HepG2 (cell line): ENCODE measurements around the gene LRRC10. TPM values are rescaled to one million over a fixed set of nuclear protein-coding genes. Genes with fewer than 3 reads are reported as not detected.

Experiments used
- ATF6 ChIP-seq: sonication (generic); formaldehyde crosslinking; conservative IDR thresholded peaks from 2 replicates; pipeline ENCODE4 v1.4.0; 2020; ENCODE audit warnings: missing genetic modification reagents
- CHD4 ChIP-seq: fragments of 200-600 bp; sonication (generic); IDR thresholded peaks from 2 replicates; pipeline ENCODE4 v1.7.0; 2017; ENCODE audit warnings: mild to moderate bottlenecking, low read length, borderline replicate concordance
- ETV5 ChIP-seq: IDR thresholded peaks from 2 replicates; pipeline ENCODE4 v1.6.1; 2018; ENCODE audit warnings: missing biosample characterization, missing genetic modification reagents, inconsistent platforms, borderline replicate concordance
- FOXA3 ChIP-seq: IDR thresholded peaks from 2 replicates; pipeline ENCODE4 v1.6.1; 2016; ENCODE audit warnings: missing genetic modification reagents, missing compliant biosample characterization
- FOXP4 ChIP-seq: sonication (generic); formaldehyde crosslinking; IDR thresholded peaks from 2 replicates; pipeline ENCODE4 v1.4.0; 2020; ENCODE audit warnings: missing genetic modification reagents
- MTA3 ChIP-seq: sonication (generic); formaldehyde crosslinking; IDR thresholded peaks from 2 replicates; pipeline ENCODE4 v1.4.0; 2020; ENCODE audit warnings: missing genetic modification reagents
- NONO ChIP-seq, 2 experiments: fragments of 450-650 bp in 1 of 2; sonication (generic) in 1 of 2; formaldehyde crosslinking in 1 of 2; IDR thresholded peaks in 1 of 2; conservative IDR thresholded peaks in 1 of 2; 2 replicates each; pipeline versions ENCODE4 v1.6.1 to v1.8.0; 2017 to 2022; ENCODE audit warnings: mild to moderate bottlenecking in 1 of 2, missing genetic modification reagents in 1 of 2, moderate library complexity in 1 of 2
- NR1H2 ChIP-seq: sonication (generic); formaldehyde crosslinking; IDR thresholded peaks from 2 replicates; pipeline ENCODE4 v1.8.1; 2022; ENCODE audit warnings: low read depth, missing genetic modification reagents, borderline replicate concordance
- SMYD3 ChIP-seq: sonication (generic); formaldehyde crosslinking; IDR thresholded peaks from 2 replicates; pipeline ENCODE4 v1.8.1; 2023; ENCODE audit warnings: mild to moderate bottlenecking, missing genetic modification reagents
- SOX6 ChIP-seq, 2 experiments: fragments of 450-650 bp in 1 of 2; sonication (generic) in 1 of 2; formaldehyde crosslinking in 1 of 2; IDR thresholded peaks; 2 replicates each; pipeline versions ENCODE4 v1.4.0 to v1.6.1; 2017 to 2020; ENCODE audit warnings: antibody characterized with exemption in 1 of 2, mild to moderate bottlenecking in 1 of 2, missing genetic modification reagents in 1 of 2
- TCF12 ChIP-seq, 2 experiments: fragments of 450-650 bp in 1 of 2; sonication (generic) in 1 of 2; formaldehyde crosslinking in 1 of 2; IDR thresholded peaks; 2 replicates each; pipeline versions ENCODE4 v1.6.1 to v1.8.0; 2017 to 2022; ENCODE audit warnings: antibody characterized with exemption in 1 of 2, mild to moderate bottlenecking in 1 of 2, missing genetic modification reagents in 1 of 2, moderate library complexity in 1 of 2
- THRA ChIP-seq: sonication (generic); formaldehyde crosslinking; IDR thresholded peaks from 2 replicates; pipeline ENCODE4 v1.4.0; 2020; ENCODE audit warnings: missing genetic modification reagents, borderline replicate concordance
- WIZ ChIP-seq: sonication (generic); formaldehyde crosslinking; IDR thresholded peaks from 2 replicates; pipeline ENCODE4 v1.5.1; 2020; ENCODE audit warnings: mild to moderate bottlenecking, missing genetic modification reagents
- YY1 ChIP-seq: IDR thresholded peaks from 2 replicates; pipeline ENCODE4 v1.6.1; 2011; ENCODE audit warnings: low read length, low read depth, moderate library complexity, mild to moderate bottlenecking; ENCODE audit not compliant: insufficient read depth, insufficient replicate concordance
- ZBTB20 ChIP-seq: sonication (generic); formaldehyde crosslinking; IDR thresholded peaks from 2 replicates; pipeline ENCODE4 v1.8.1; 2023; ENCODE audit warnings: missing genetic modification reagents, low read depth, mild to moderate bottlenecking, borderline replicate concordance
- ZNF207 ChIP-seq: fragments of 450-650 bp; IDR thresholded peaks from 2 replicates; pipeline ENCODE4 v1.6.1; 2016; ENCODE audit warnings: antibody characterized with exemption, borderline replicate concordance
- ZNF558 ChIP-seq: sonication (generic); formaldehyde crosslinking; IDR thresholded peaks from 2 replicates; pipeline ENCODE4 v1.9.0; 2022; ENCODE audit warnings: mild to moderate bottlenecking, missing genetic modification reagents, borderline replicate concordance
- ZNF605 ChIP-seq: sonication (generic); formaldehyde crosslinking; IDR thresholded peaks from 2 replicates; pipeline ENCODE4 v1.8.0; 2022; ENCODE audit warnings: mild to moderate bottlenecking, missing genetic modification reagents
- ZNF607 ChIP-seq: sonication (generic); formaldehyde crosslinking; IDR thresholded peaks from 2 replicates; pipeline ENCODE4 v1.5.1; 2020; ENCODE audit warnings: missing genetic modification reagents, mild to moderate bottlenecking, borderline replicate concordance
- ZNF614 ChIP-seq: IDR thresholded peaks from 2 replicates; pipeline ENCODE4 v1.6.1; 2018; ENCODE audit warnings: missing biosample characterization, missing genetic modification reagents, inconsistent platforms, borderline replicate concordance
- ZNF629 ChIP-seq: sonication (generic); formaldehyde crosslinking; conservative IDR thresholded peaks from 2 replicates; pipeline ENCODE4 v1.5.0; 2020; ENCODE audit warnings: missing genetic modification reagents
- ZNF772 ChIP-seq: sonication (generic); formaldehyde crosslinking; IDR thresholded peaks from 2 replicates; pipeline ENCODE4 v1.5.0; 2020; ENCODE audit warnings: mild to moderate bottlenecking, missing genetic modification reagents
- polyA plus RNA-seq, 8 experiments: library from polyadenylated mRNA; depleted of rRNA in 3 of 8; stranded (reverse) in 7 of 8; unstranded in 1 of 8; fragments of >200 nt; fragmentation: Illumina TruSeq in 4 of 8; extraction: Trizol in 4 of 8; gene quantifications; 2 replicates each; pipeline versions ENCODE4 v1.2.1 to v1.2.3, GENCODE V29; 2011 to 2016; ENCODE audit warnings: low read depth in 4 of 8, missing spikeins in 1 of 8, mixed read lengths in 1 of 8; ENCODE audit not compliant: insufficient read depth in 1 of 8
- total RNA-seq, 5 experiments: library from RNA; depleted of rRNA; stranded (reverse); fragments of >200 nt; fragmentation: Illumina TruSeq; extraction: Trizol; gene quantifications; 2 replicates each; pipeline ENCODE4 v1.2.3, GENCODE V29; 2016; ENCODE audit warnings: low read depth in 1 of 5

Gene LRRC10
- total and polyA plus RNA-seq, 2 of the 13 experiments (the other 11 are each of a cell fraction or from before 2014, with no cell fraction given): not detected

- TF ChIP-seq FOXP4 (CRISPR knock-in tag) (peak; percentile 57; the same call in 1 of the 2 replicates), CHD4 (no peak), TCF12 (IDR thresholded peaks at IDR 0.05) (no peak), TCF12 (CRISPR knock-in tag; IDR thresholded peaks at IDR 0.05) (peak; percentile 82), SMYD3 (no peak), FOXA3 (0 out of 2 replicates have a peak, but pooled peaks have one; percentile 6), ZNF558 (CRISPR knock-in tag) (peak; percentile 59; the same call in 1 of the 2 replicates), ATF6 (CRISPR knock-in tag) (no peak), ZNF605 (CRISPR knock-in tag) (peak; percentile 95), MTA3 (CRISPR knock-in tag) (no peak), ETV5 (peak; percentile 88), THRA (CRISPR knock-in tag) (0 out of 2 replicates have a peak, but pooled peaks have one; percentile 19), ZNF607 (CRISPR knock-in tag) (peak; percentile 88), YY1 (peak; percentile 49), WIZ (CRISPR knock-in tag) (peak; percentile 93; the same call in 1 of the 2 replicates), ZBTB20 (CRISPR knock-in tag) (peak; percentile 45; the same call in 1 of the 2 replicates), NONO (IDR thresholded peaks at IDR 0.05) (no peak), NONO (CRISPR knock-in tag; conservative IDR thresholded peaks at IDR 0.05) (peak; percentile 89), ZNF629 (CRISPR knock-in tag) (0 out of 2 replicates have a peak, but pooled peaks have one; percentile 46), SOX6 (IDR thresholded peaks at IDR 0.05) (no peak), SOX6 (CRISPR knock-in tag; IDR thresholded peaks at IDR 0.05) (peak; percentile 79), ZNF614 (CRISPR knock-in tag) (peak; percentile 67; the same call in 1 of the 2 replicates), NR1H2 (CRISPR knock-in tag) (peak; percentile 97; the same call in 1 of the 2 replicates), ZNF772 (CRISPR knock-in tag) (peak; percentile 96; the same call in 1 of the 2 replicates), ZNF207 (no peak)
Observed at GRCh38 chr12:69585189-69586062, 25.3 kb downstream of the LRRC10 start, which contains the start of gene CCT2 (continued).
